ENCODE data around the gene HS3ST4.

DNA sequence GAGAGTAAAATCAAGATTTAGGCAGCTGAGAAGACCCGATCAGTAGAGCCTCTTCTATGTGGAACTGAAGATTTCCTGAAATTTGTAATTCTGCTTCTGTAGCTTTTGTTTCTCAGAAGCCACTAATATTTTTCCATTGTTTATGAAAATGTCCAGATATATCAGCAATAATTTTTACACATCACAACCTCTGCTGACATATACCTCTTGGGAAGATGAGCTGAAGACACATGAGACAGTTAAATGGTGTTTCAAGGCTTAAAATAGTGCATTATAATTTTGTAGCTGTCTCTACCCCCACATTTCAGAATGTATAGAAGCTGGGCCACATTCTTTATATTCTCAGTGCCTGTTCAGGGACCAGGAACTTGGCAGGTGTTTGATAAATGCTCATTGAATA lies 320.6 kb downstream of the HS3ST4 start:
- no peak for TF ChIP-seq CTCF (IDR thresholded peaks at IDR 0.05)
- TF ChIP-seq ZFX (IDR thresholded peaks at IDR 0.05; ENCODE audit: borderline replicate concordance), result no peak
